Measurements from ENCODE around the gene IKZF5.

- TF ChIP-seq EP300 (IDR thresholded peaks at IDR 0.05; ENCODE audit: low read depth): no peak
- TF ChIP-seq POLR2A (IDR thresholded peaks at IDR 0.05): no peak
- TF ChIP-seq CTCF (IDR thresholded peaks at IDR 0.05): no peak
- no peak for TF ChIP-seq POLR2AphosphoS5 (IDR thresholded peaks at IDR 0.05)
Measured at GRCh38 chr10:122998934-122999333, 9.7 kb downstream of the IKZF5 start.

Data from transverse colon (tissue), 4 donors.